RWPE1 (cell line): ENCODE measurements around the gene RGL2.
A peak's percentile ranks its signal among the peaks of the same experiment; 100 is the strongest.

Source experiments
- CTCF ChIA-PET: fragments of 350-600 bp; sonication (Branson Sonifier 250); formaldehyde crosslinking; extraction: SDS; loops from one replicate; lab custom pipeline; 2021; lab: Yijun Ruan, JAX
- POLR2A ChIA-PET: fragments of 400-600 bp; formaldehyde crosslinking; extraction: SDS; loops from one replicate; lab custom pipeline; 2020; ENCODE audit warnings: antibody characterized with exemption; ENCODE audit not compliant: low non-redundant PET; lab: Yijun Ruan, JAX
- DNase-seq: peaks from one replicate; pipeline ENCODE4 v3.0.0; 2012; ENCODE audit warnings: low spot score
- H3K27ac ChIP-seq: fragments of 450-650 bp; 2 replicates; pipeline ENCODE4 v1.5.1; 2017
- TF ChIP-seq, protein P1 (sequence below): fragments of 450-650 bp; conservative IDR thresholded peaks from 2 replicates; pipeline ENCODE4 v1.5.1; 2017; ENCODE audit warnings: low read depth, mild to moderate bottlenecking

The RGL2 gene

DNA sequence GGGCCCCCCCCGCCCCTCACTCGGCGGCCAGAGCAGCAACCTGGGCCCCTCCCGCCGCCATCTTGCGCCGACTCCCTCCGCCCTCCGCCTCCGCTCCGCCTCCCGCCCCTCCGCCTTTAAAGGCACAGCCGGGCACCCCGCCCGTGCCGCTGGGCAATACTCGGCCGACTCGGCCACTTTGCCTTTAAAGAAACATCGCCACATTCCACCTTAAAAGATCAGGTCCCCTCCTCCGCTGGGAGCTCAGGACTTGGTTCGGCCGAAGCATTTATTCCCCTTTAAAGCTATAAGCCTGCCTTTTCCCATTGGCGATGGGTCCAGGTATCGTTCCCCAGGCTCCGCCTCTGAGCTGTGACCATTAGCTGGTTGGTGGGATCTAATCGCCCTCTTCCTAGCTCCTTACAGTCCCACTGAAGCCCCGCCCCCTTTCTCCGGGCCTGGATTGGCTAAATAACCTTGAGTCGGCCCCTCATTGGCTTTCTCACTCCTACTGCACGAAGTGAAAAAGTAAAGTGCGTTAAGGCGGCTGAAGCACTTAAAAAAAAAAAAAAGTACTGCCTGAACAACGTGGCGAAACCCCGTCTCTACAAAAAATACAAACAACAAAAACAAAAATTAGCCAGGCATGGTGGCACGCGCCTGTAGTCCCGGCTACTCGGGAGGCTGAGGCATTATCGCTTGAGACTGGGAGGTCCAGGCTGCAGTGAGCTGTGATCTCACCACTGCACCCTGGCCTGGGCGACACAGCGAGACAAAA, 19.1 kb upstream of the RGL2 start, which contains the start of gene ZBTB22:
ZBTB22 (minus strand) TSS at position 76 of the 757 bp plus-strand sequence. CDS start 828 bp downstream, outside the sequence.
- DNase-seq, result peak; percentile 94
- ChIA-PET CTCF (interaction anchor here (0.6 to 0.7 kb wide), 3 partner anchors 17 to 173 kb away, joined by 3 to 5 read pairs (median 3); no protein-coding TSS in a partner anchor), POLR2A (interaction anchor here (0.5 to 0.8 kb wide), 2 partner anchors 29 to 346 kb away, joined by 3 to 5 read pairs; partner anchors contain the start of genes PFDN6 and WDR46)
- peak within 1 kb of the TSS; percentile 95 for H3K27ac ChIP-seq
- TF ChIP-seq, protein P1, sequence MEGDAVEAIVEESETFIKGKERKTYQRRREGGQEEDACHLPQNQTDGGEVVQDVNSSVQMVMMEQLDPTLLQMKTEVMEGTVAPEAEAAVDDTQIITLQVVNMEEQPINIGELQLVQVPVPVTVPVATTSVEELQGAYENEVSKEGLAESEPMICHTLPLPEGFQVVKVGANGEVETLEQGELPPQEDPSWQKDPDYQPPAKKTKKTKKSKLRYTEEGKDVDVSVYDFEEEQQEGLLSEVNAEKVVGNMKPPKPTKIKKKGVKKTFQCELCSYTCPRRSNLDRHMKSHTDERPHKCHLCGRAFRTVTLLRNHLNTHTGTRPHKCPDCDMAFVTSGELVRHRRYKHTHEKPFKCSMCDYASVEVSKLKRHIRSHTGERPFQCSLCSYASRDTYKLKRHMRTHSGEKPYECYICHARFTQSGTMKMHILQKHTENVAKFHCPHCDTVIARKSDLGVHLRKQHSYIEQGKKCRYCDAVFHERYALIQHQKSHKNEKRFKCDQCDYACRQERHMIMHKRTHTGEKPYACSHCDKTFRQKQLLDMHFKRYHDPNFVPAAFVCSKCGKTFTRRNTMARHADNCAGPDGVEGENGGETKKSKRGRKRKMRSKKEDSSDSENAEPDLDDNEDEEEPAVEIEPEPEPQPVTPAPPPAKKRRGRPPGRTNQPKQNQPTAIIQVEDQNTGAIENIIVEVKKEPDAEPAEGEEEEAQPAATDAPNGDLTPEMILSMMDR, result no peak

DNA sequence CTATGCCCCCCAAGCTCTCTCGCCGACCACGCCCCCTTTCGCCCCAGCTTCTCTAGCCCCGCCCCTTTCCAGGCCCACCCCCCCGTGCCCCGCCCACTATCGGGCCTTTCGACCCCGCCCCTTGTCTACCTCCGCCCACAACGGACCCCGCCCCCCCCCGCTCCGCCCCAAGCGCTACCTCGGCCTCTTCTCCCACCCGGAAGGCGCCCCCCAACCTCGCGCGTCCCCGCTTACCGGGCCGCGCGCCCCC, 18.6 kb upstream of the RGL2 start:
- TF ChIP-seq, protein P1, result no peak
- ChIA-PET CTCF (interaction anchor here (0.5 to 1.5 kb wide), 3 partner anchors 18 to 20 kb away, joined by 3 to 5 read pairs (median 3); no protein-coding TSS in a partner anchor), POLR2A (interaction anchor here (0.5 to 0.8 kb wide), 2 partner anchors 28 to 346 kb away, joined by 3 to 5 read pairs; partner anchors contain the start of genes PFDN6 and WDR46)
- peak; percentile 80 for DNase-seq
- H3K27ac ChIP-seq, result peak overlapping the region; percentile 95

DNA sequence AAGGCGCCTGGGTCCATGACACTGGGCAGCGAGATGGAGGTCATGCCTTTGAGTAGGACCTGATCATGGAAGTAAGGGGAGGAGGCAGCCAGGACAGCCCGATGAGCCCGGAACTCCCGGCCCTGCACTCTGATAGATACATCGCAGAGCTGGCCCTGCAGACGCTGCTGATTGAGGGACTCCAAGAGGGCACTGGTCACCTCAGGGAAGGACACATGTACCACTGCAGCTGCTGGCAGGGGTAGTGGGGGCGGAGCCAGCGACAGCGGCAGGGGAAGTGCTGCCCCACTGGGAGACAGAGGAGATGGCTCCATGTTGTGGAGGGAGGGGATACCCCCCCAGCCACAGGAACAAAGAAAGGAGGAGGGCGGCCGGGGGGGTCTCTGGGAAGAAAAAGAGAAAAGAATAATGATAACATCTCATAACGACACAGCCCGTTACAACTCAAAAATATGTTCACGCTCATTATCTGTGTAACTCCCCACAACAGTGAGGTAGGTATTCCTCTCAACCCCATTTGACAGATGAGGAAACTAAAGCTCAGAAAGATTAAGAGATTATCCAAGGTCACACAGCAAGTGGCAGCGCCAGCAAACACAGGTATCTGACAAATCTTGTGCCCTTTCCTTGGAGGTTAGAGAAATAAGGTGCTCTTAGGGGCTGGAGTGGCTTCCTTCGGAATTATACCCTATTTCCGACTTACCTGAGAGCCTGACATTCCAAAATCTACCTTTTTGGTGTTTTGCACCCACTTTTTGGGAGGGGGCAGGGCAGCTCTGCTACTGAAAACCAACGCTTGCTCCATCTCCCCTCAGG, 18.1 kb upstream of the RGL2 start:
- ChIA-PET CTCF (interaction anchor here (0.5 to 1.5 kb wide), 4 partner anchors 12 to 522 kb away, joined by 3 to 5 read pairs (median 3); no protein-coding TSS in a partner anchor), POLR2A (no interaction called here)
- no peak for DNase-seq
- H3K27ac ChIP-seq, result peak overlapping the region; percentile 95
- TF ChIP-seq, protein P1, result no peak

DNA sequence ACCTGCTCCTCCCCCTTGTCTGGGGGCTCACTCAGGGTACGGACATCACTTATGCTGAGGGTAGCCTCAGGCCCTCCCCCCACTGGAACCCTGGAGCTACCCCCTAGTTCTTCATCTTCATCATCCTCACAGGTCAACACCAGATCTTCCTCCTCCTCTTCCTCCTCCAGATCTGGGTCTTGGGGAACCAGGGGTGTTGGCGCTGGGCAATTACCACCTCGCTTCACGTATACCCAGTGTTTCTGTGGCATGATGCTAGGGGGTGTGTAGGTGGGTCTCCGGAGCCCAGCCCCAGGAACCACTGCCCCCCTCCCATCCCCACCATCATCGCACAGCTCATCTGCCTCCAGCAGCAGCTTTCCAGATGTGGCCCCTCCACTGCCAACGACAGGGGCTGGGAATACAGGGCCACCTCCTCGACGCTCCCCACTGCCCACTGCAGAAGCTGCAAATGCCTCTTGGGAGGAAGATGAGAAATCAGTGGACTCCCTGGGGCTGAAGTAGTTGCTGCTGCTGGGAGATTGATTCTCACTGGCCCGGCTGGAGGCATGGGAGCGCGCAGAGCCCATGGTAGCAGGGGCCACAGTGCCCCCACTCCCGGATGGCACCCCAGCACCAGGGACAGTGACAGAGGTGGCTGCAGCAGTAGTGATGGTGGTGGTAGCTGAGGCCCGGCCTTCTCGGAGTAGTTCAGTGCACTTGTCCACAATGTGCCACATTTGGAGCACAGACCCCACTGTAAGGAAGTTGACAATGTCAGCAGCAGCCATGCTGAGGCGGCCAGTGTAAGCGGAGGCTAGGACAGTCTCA, 17.3 kb upstream of the RGL2 start:
- CTCF ChIA-PET, result interaction anchor here (0.7 to 1.5 kb wide), 3 partner anchors 12 to 523 kb away, joined by 3 to 5 read pairs (median 3); no protein-coding TSS in a partner anchor
- peak overlapping the region; percentile 95 for H3K27ac ChIP-seq
- DNase-seq, result no peak
- POLR2A ChIA-PET, result no interaction called here
- TF ChIP-seq, protein P1, result no peak

DNA sequence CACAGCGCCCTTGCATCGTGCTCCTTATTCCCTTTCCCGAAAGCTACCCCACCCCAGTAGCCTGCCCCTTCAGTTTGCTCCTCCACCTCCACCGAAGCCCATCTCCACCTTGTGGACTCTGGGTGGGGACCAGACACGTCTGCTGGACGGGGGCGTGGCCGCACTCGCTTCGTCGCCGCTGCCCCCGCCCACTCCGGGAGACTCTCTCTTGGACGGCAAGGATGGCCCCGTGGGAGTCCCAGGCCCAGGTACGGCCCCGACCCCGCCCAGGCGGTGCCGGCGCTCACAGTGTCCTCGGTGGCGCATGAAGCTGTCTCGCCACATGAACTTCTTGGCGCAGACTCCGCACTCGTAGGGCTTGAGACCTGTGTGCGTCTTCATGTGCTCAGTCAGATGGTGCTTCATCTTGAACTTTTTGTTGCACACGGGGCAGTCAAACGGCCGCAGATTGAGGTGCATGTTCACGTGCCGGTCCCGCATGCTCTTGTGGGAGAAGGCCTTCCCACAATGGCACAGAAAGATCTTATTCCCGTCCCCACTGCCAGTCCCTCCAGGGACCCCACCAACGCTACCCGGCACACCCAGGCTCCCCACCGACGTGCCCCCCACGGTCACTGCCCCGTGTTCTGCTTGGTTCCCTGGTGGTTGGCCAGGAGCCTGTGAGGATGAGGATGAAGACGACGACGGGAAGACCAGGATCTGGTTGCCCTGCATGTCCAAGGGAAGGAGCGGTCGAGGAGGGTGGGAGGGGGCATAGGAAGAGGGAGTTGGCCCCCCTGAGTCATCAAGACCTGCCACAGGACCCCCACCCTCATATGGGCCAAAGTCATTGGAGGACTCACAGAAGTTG, 16.4 kb upstream of the RGL2 start:
- H3K27ac ChIP-seq, result peak overlapping the region; percentile 95
- POLR2A ChIA-PET, result no interaction called here
- no peak for DNase-seq
- TF ChIP-seq, protein P1, result no peak
- CTCF ChIA-PET, result interaction anchor here (0.6 to 0.9 kb wide), 3 partner anchors 11 to 456 kb away, joined by 3 read pairs; no protein-coding TSS in a partner anchor
